BE2C (cell line): ENCODE results near the gene TXLNB. TPM values are rescaled to one million over a fixed set of nuclear protein-coding genes. Genes with fewer than 3 reads are reported as not detected.

Experiments used
- DNase-seq: peaks from one replicate; pipeline ENCODE4 v3.0.0-alpha.2; 2020
- H3K27me3 ChIP-seq: fragments of 250-450 bp; sonication (Bioruptor Pico); 2 replicates; pipeline ENCODE4 v1.5.1; 2020; ENCODE audit warnings: mild to moderate bottlenecking
- H3K36me3 ChIP-seq: fragments of 250-450 bp; sonication (Bioruptor Pico); 2 replicates; pipeline ENCODE4 v1.5.1; 2020; ENCODE audit warnings: mild to moderate bottlenecking
- H3K4me1 ChIP-seq: fragments of 250-450 bp; sonication (Bioruptor Pico); 2 replicates; pipeline ENCODE4 v1.5.1; 2020
- H3K4me3 ChIP-seq: 2 replicates; pipeline ENCODE4 v1.5.1; 2011; ENCODE audit warnings: low read depth, low read length
- H3K9me3 ChIP-seq: fragments of 250-450 bp; sonication (Bioruptor Pico); 2 replicates; pipeline ENCODE4 v1.5.1; 2020
- CTCF ChIP-seq: IDR thresholded peaks from 2 replicates; pipeline ENCODE4 v1.5.1; 2012; ENCODE audit warnings: mild to moderate bottlenecking, low read depth, low read length
- polyA plus RNA-seq: library from polyadenylated mRNA; unstranded; fragments of >200 nt; gene quantifications from one replicate; pipeline ENCODE4 v1.2.1, GENCODE V29; 2012; ENCODE audit warnings: low read depth, missing spikeins; ENCODE audit not compliant: insufficient read length, insufficient read depth

TXLNB gene
- polyA plus RNA-seq, result not detected

GRCh38 chr6:139291813-139292619 lies at the start of gene TXLNB:
TSS of gene TXLNB (minus strand) at chr6:139291998. CDS start at chr6:139288899, 3,099 bp downstream.
- Histone ChIP-seq H3K27me3 (peaks cover 4% of the 10 kb centered on the region; the same call in 1 of the 2 replicates), H3K36me3 (no peaks in the 10 kb centered on the region), H3K4me3 (no peak within 1 kb of the TSS), H3K4me1 (no peaks in the 10 kb centered on the region), H3K9me3 (no peaks in the 10 kb centered on the region)
- DNase-seq, result no peak
- TF ChIP-seq CTCF, result no peak

- no peaks in the 10 kb centered on the region for H3K27me3 ChIP-seq
- no peaks in the 10 kb centered on the region for H3K4me1 ChIP-seq
- H3K36me3 ChIP-seq, result no peaks in the 10 kb centered on the region
- no peak for DNase-seq
- H3K4me3 ChIP-seq, result no peak overlapping the region
- no peak for TF ChIP-seq CTCF
- no peaks in the 10 kb centered on the region for H3K9me3 ChIP-seq
Observed at GRCh38 chr6:139341060-139341459, 49.3 kb upstream of the TXLNB start.

GRCh38 chr6:139338795-139339194 lies 47.0 kb upstream of the TXLNB start:
- Histone ChIP-seq H3K4me3 (no peak overlapping the region), H3K27me3 (no peaks in the 10 kb centered on the region), H3K9me3 (no peaks in the 10 kb centered on the region), H3K4me1 (no peaks in the 10 kb centered on the region), H3K36me3 (no peaks in the 10 kb centered on the region)
- no peak for DNase-seq
- no peak for TF ChIP-seq CTCF

GRCh38 chr6:139337830-139338229 lies 46.0 kb upstream of the TXLNB start:
- Histone ChIP-seq H3K4me1 (no peaks in the 10 kb centered on the region), H3K27me3 (no peaks in the 10 kb centered on the region), H3K36me3 (no peaks in the 10 kb centered on the region), H3K9me3 (no peaks in the 10 kb centered on the region), H3K4me3 (no peak overlapping the region)
- no peak for TF ChIP-seq CTCF
- DNase-seq, result no peak

GRCh38 chr6:139337001-139337400 lies 45.2 kb upstream of the TXLNB start:
- no peaks in the 10 kb centered on the region for H3K36me3 ChIP-seq
- TF ChIP-seq CTCF, result no peak
- no peaks in the 10 kb centered on the region for H3K27me3 ChIP-seq
- H3K9me3 ChIP-seq, result no peaks in the 10 kb centered on the region
- H3K4me3 ChIP-seq, result no peak overlapping the region
- no peaks in the 10 kb centered on the region for H3K4me1 ChIP-seq
- DNase-seq, result no peak

- DNase-seq, result no peak
- Histone ChIP-seq H3K4me1 (no peaks in the 10 kb centered on the region), H3K4me3 (no peak overlapping the region), H3K36me3 (no peaks in the 10 kb centered on the region), H3K9me3 (no peaks in the 10 kb centered on the region), H3K27me3 (no peaks in the 10 kb centered on the region)
- TF ChIP-seq CTCF, result no peak
Observed at GRCh38 chr6:139336488-139336887, 44.7 kb upstream of the TXLNB start.
